Activated naive CD4-positive, alpha-beta T cell treated with anti-CD3 and anti-CD28 coated beads for 36 hours (primary cell): Measurements from ENCODE around the gene SMS. TPM values are rescaled to one million over a fixed set of nuclear protein-coding genes. Genes with fewer than 3 reads are reported as not detected.
"Not testable (repeated sequence)": the region's sequence is repeated elsewhere in the genome, so short reads cannot be mapped to it uniquely, and the experiment has no call there.

Experiments
- CTCF ChIA-PET: fragments of 350-600 bp; sonication (Branson Sonifier 250); formaldehyde crosslinking; loops from one replicate; lab custom pipeline; 2021; ENCODE audit warnings: antibody characterized with exemption; lab: Charles Lee
- DNase-seq: peaks from one replicate; pipeline ENCODE4 v3.0.0-alpha.2; 2020
- H3K27ac Mint-ChIP-seq: one replicate; pipeline ENCODE4 v1.8.0; 2021; ENCODE audit warnings: mild to moderate bottlenecking, mixed read lengths
- H3K27me3 Mint-ChIP-seq: one replicate; pipeline ENCODE4 v1.8.0; 2021; ENCODE audit warnings: low read depth, mixed read lengths
- H3K36me3 Mint-ChIP-seq: one replicate; pipeline ENCODE4 v1.8.0; 2021; ENCODE audit warnings: low read depth, mixed read lengths
- H3K4me1 Mint-ChIP-seq: one replicate; pipeline ENCODE4 v1.8.0; 2021; ENCODE audit warnings: low read depth, mixed read lengths
- H3K4me3 Mint-ChIP-seq: one replicate; pipeline ENCODE4 v1.8.0; 2021; ENCODE audit warnings: mild to moderate bottlenecking, moderate library complexity, mixed read lengths
- H3K9me3 Mint-ChIP-seq: one replicate; pipeline ENCODE4 v1.8.0; 2021; ENCODE audit warnings: mixed read lengths
- intact Hi-C: fragments of 100-400 bp; cut with micrococcal nuclease; formaldehyde crosslinking; loops from one replicate; pipeline ENCODE4 v1.15.1; 2023
- total RNA-seq, 2 experiments: library from RNA; stranded (reverse); gene quantifications; one replicate each; pipeline ENCODE4 v1.2.3, GENCODE V29; 2021

Gene SMS
- total RNA-seq, 2 experiments from 2014 or later, result 148 to 156 TPM

GRCh38 chrX:21933077-21933476, 7.4 kb upstream of the SMS start:
- Mint-ChIP-seq H3K4me1 (peaks cover 27% of the 10 kb centered on the region), H3K4me3 (no peak overlapping the region), H3K9me3 (no peaks in the 10 kb centered on the region), H3K27me3 (no peaks in the 10 kb centered on the region), H3K36me3 (no peaks in the 10 kb centered on the region), H3K27ac (no peak overlapping the region)
- intact Hi-C loops, result no loop called here
- no peak for DNase-seq
- CTCF ChIA-PET, result no interaction called here

DNA sequence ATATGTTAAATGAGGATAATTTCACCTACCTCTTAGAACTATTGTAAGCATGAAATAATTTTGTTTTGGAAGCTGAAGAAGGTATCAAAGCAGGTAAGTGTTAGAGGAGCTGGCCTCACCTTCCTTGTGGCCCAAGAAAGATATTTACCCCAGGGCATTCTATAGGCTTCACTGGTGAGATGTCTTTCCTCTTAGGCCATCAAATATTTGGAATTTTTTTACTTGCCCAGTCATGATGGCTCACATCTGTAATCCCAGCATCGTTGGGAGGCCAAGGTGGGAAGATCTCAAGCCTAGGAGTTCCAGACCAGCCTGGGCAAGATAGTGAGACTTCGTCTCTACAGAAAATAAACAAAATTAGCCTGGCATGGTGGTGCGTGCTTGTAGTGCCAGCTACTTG, 6.1 kb upstream of the SMS start:
- Mint-ChIP-seq H3K36me3 (no peaks in the 10 kb centered on the region), H3K27me3 (no peaks in the 10 kb centered on the region), H3K4me3 (no peak overlapping the region), H3K9me3 (no peaks in the 10 kb centered on the region), H3K27ac (no peak overlapping the region), H3K4me1 (peaks cover 19% of the 10 kb centered on the region)
- intact Hi-C loops, result no loop called here
- DNase-seq, result no peak
- CTCF ChIA-PET, result interaction anchor here (0.8 kb wide), 1 partner anchor 1119 kb away, joined by 4 read pairs; no protein-coding TSS in a partner anchor

- CTCF ChIA-PET, result interaction anchor here (0.6 kb wide), 1 partner anchor 1666 kb away, joined by 4 read pairs; no protein-coding TSS in a partner anchor
- Mint-ChIP-seq H3K9me3 (no peaks in the 10 kb centered on the region), H3K27ac (peak overlapping the region; percentile 53), H3K4me1 (peaks cover 25% of the 10 kb centered on the region), H3K4me3 (peak overlapping the region; percentile 48), H3K36me3 (peaks cover 15% of the 10 kb centered on the region), H3K27me3 (no peaks in the 10 kb centered on the region)
- no peak for DNase-seq
- intact Hi-C loops, result loop anchor here (1.0 to 5.0 kb wide), 5 partner anchors 13 to 568 kb away; partner anchors contain the start of gene CNKSR2
These were observed 603 bp upstream of the SMS start for GRCh38 chrX:21939906-21940305.

GRCh38 chrX:21943460-21944135, 3.1 kb downstream of the SMS start:
- H3K9me3 Mint-ChIP-seq, result no peaks in the 10 kb centered on the region
- H3K27ac Mint-ChIP-seq, result peak overlapping the region; percentile 32
- H3K4me3 Mint-ChIP-seq, result peak overlapping the region; percentile 50
- H3K27me3 Mint-ChIP-seq, result no peaks in the 10 kb centered on the region
- H3K4me1 Mint-ChIP-seq, result peaks cover 44% of the 10 kb centered on the region
- CTCF ChIA-PET, result no interaction called here
- intact Hi-C loops, result loop anchor here (5.0 kb wide), 2 partner anchors 144 to 571 kb away; partner anchors contain the start of gene CNKSR2
- peaks cover 22% of the 10 kb centered on the region for H3K36me3 Mint-ChIP-seq
- DNase-seq, result no peak

GRCh38 chrX:21944136-21944615, 3.7 kb downstream of the SMS start:
- H3K4me3 Mint-ChIP-seq, result no peak overlapping the region
- no peak for DNase-seq
- H3K36me3 Mint-ChIP-seq, result peaks cover 22% of the 10 kb centered on the region
- intact Hi-C loops, result loop anchor here (5.0 kb wide), 2 partner anchors 143 to 572 kb away; partner anchors contain the start of gene CNKSR2
- H3K9me3 Mint-ChIP-seq, result no peaks in the 10 kb centered on the region
- H3K4me1 Mint-ChIP-seq, result peaks cover 45% of the 10 kb centered on the region
- CTCF ChIA-PET, result no interaction called here
- H3K27me3 Mint-ChIP-seq, result no peaks in the 10 kb centered on the region
- no peak overlapping the region for H3K27ac Mint-ChIP-seq

GRCh38 chrX:21946925-21947641, 6.6 kb downstream of the SMS start:
- H3K4me3 Mint-ChIP-seq, result no peak overlapping the region
- H3K4me1 Mint-ChIP-seq, result peaks cover 56% of the 10 kb centered on the region
- intact Hi-C loops, result no loop called here
- CTCF ChIA-PET, result no interaction called here
- DNase-seq, result no peak
- no peak overlapping the region for H3K27ac Mint-ChIP-seq
- no peaks in the 10 kb centered on the region for H3K27me3 Mint-ChIP-seq
- peaks cover 19% of the 10 kb centered on the region for H3K36me3 Mint-ChIP-seq
- H3K9me3 Mint-ChIP-seq, result no peaks in the 10 kb centered on the region

DNA sequence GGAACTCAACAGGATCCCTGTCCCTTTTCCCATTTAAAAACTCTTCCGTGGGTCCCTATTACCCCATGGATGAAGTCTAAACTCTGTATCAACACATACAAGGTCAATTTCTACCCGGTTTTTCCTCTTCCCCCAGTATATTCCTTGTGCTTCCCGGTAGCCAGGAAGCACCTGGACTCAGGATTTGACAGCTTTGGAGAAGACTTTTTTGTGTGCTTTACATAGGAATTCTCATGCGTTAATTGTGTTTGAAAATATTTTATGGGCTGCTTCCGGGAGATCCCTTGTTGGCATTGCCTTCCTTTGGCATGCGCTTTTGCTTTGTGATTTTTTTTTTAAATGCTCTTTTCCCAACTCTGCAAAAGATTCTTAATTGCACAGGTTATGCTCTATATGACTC, 7.2 kb downstream of the SMS start:
- Mint-ChIP-seq H3K9me3 (no peaks in the 10 kb centered on the region), H3K4me3 (no peak overlapping the region), H3K36me3 (peaks cover 15% of the 10 kb centered on the region), H3K27me3 (no peaks in the 10 kb centered on the region), H3K27ac (no peak overlapping the region), H3K4me1 (peaks cover 53% of the 10 kb centered on the region)
- no peak for DNase-seq
- CTCF ChIA-PET, result no interaction called here
- intact Hi-C loops, result no loop called here

DNA sequence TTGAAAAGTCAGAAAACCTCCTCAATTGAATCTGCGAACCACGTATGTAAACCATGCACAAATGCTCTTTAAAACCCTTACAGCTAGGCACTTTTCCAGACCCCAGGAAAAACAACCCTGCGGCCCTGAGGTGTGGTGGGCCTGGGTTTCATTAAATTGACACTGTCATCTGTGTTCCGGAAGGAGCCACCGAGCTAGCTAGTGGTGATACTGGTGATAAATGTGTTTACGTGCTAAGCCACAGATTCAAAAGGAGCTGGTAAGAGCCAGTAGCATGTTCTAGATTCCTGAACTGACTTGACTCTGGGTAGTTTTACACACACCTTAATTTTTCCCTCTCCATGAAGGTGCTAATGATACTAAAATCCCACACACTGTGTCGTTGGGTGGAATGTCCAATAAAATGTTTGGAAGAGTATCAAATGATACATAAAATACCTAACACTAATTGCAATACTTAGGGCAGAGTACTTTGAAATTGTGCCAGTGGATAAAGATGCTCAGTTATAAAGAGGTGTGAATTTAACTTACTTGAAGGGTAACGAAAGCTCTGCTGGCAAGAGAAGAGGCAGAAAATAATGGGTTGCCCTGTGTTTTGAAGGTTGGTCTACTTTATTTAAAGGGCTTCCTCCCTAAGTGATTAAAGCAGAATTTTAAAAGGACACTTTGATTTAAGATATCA, 8.5 kb downstream of the SMS start:
- intact Hi-C loops, result no loop called here
- no peak for DNase-seq
- Mint-ChIP-seq H3K9me3 (no peaks in the 10 kb centered on the region), H3K4me3 (no peak overlapping the region), H3K4me1 (peaks cover 46% of the 10 kb centered on the region), H3K36me3 (peaks cover 9% of the 10 kb centered on the region), H3K27me3 (no peaks in the 10 kb centered on the region), H3K27ac (no peak overlapping the region)
- CTCF ChIA-PET, result interaction anchor here (1.1 kb wide), 1 partner anchor 14 kb away, joined by 3 read pairs; no protein-coding TSS in a partner anchor

- intact Hi-C loops, result no loop called here
- Mint-ChIP-seq H3K9me3 (no peaks in the 10 kb centered on the region), H3K36me3 (peaks cover 10% of the 10 kb centered on the region), H3K4me3 (no peak overlapping the region), H3K27me3 (no peaks in the 10 kb centered on the region), H3K27ac (no peak overlapping the region), H3K4me1 (peaks cover 44% of the 10 kb centered on the region)
- DNase-seq, result no peak
- CTCF ChIA-PET, result interaction anchor here (0.6 kb wide), 1 partner anchor 10 kb away, joined by 7 read pairs; no protein-coding TSS in a partner anchor
These were observed 9.2 kb downstream of the SMS start for GRCh38 chrX:21949689-21950088.

- H3K9me3 Mint-ChIP-seq, CTCF ChIA-PET, H3K27me3 Mint-ChIP-seq, H3K36me3 Mint-ChIP-seq, intact Hi-C loops, H3K27ac Mint-ChIP-seq, DNase-seq, H3K4me3 Mint-ChIP-seq: not testable (repeated sequence)
- H3K4me1 Mint-ChIP-seq, result peaks cover 44% of the 10 kb centered on the region
These were observed 10.0 kb downstream of the SMS start for GRCh38 chrX:21950557-21950956.

DNA sequence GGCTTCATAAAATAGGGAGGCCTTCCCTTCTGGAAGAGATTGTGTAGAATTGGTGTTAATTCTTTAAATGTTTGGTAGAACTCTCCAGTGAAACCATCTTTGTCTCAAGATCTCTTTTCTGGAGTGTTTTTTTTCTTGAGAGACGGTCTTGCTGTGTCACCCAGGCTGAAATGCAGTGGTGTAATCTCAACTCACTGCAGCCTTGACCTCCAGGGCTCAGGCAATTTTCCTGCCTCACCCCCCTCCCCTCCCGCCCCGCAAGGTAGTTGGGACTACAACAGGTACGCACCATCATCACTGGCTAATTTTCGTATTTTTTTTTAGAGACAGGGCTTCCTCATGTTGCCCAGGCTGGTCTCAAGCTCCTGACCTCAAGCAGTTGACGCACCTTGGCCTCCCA, 12.1 kb downstream of the SMS start:
- peaks cover 6% of the 10 kb centered on the region for H3K36me3 Mint-ChIP-seq
- CTCF ChIA-PET, result no interaction called here
- H3K4me3 Mint-ChIP-seq, result no peak overlapping the region
- intact Hi-C loops, result no loop called here
- no peak for DNase-seq
- H3K27me3 Mint-ChIP-seq, result no peaks in the 10 kb centered on the region
- no peak overlapping the region for H3K27ac Mint-ChIP-seq
- H3K4me1 Mint-ChIP-seq, result peaks cover 40% of the 10 kb centered on the region
- H3K9me3 Mint-ChIP-seq, result no peaks in the 10 kb centered on the region

DNA sequence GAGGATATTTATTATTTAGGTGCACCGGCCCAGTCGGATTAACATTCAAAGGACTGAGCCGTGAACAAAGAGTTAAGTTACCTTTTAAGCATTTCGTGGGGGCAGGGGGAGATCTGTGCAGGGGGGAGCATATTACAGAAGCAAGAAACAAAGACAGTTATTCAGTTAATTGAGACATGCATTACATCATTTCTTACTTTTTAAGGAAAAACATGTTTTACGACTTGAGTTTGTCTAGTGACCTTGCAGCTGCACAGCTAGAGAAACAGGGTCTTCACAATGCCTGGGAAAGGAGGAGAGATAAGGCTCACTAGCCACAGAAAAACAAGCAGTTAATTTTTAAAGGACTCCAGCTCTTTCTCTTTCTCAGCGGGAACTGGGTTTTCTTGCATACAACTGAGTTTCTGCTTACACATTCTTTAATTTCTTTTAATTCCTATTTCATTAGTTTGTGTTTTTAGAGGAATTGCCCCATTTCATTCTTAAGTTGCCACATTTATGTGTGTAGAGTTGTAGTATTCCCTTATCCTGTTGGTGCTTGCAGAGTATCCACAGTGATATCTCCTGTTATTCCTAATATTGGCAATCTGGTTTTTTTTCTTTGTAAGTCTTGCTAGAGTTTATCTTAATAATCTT, 12.8 kb downstream of the SMS start:
- H3K9me3 Mint-ChIP-seq, H3K4me3 Mint-ChIP-seq, CTCF ChIA-PET: not testable (repeated sequence)

More for the DNA sequence above, 12.8 kb downstream of the SMS start:
- H3K27me3 Mint-ChIP-seq, DNase-seq, H3K36me3 Mint-ChIP-seq, intact Hi-C loops, H3K27ac Mint-ChIP-seq: not testable (repeated sequence)
- H3K4me1 Mint-ChIP-seq, result peaks cover 42% of the 10 kb centered on the region
